ENCODE data around the gene CMPK1. TPM values are rescaled to one million over a fixed set of nuclear protein-coding genes. Genes with fewer than 3 reads are reported as not detected.
"Not testable (repeated sequence)": the region's sequence is repeated elsewhere in the genome, so short reads cannot be mapped to it uniquely, and the experiment has no call there.

The CMPK1 gene
- polyA plus RNA-seq, 1 donor from 2014 or later, result 117 TPM

- TF ChIP-seq SMC3 (conservative IDR thresholded peaks at IDR 0.05; ENCODE audit: poor library complexity) (no peak), CTCF (IDR thresholded peaks at IDR 0.05; ENCODE audit: poor library complexity, severe bottlenecking) (no peak), POLR2AphosphoS5 (IDR thresholded peaks at IDR 0.05) (no peak), EP300 (conservative IDR thresholded peaks at IDR 0.05; ENCODE audit: poor library complexity, severe bottlenecking) (no peak), TAF1 (IDR thresholded peaks at IDR 0.05; ENCODE audit: low read depth) (no peak), EZH2 (IDR thresholded peaks at IDR 0.05; ENCODE audit: borderline replicate concordance, insufficient read depth, low read length, poor library complexity, severe bottlenecking) (no peak), REST (IDR thresholded peaks at IDR 0.05; ENCODE audit: borderline replicate concordance) (no peak), RAD21 (conservative IDR thresholded peaks at IDR 0.05) (no peak), MXI1 (conservative IDR thresholded peaks at IDR 0.05; ENCODE audit: poor library complexity, severe bottlenecking) (no peak)
- no peak overlapping the region for H3K4me3 ChIP-seq (ENCODE audit: low read length)
- H3K79me2 ChIP-seq (replicated peaks; ENCODE audit: insufficient read depth, low read length), result peaks cover 3% of the 10 kb centered on the region
- H4K20me1 ChIP-seq (ENCODE audit: insufficient read depth), result no peaks in the 10 kb centered on the region
- H2AFZ ChIP-seq (ENCODE audit: low read depth, low read length), result no peak overlapping the region
- H3K9ac ChIP-seq (ENCODE audit: low read length), result no peak overlapping the region
- H3K9me2 ChIP-seq (ENCODE audit: insufficient read depth, low read length), result no peaks in the 10 kb centered on the region
- no peaks in the 10 kb centered on the region for H3K36me3 ChIP-seq (ENCODE audit: insufficient read depth, low read length)
- no peaks in the 10 kb centered on the region for H3K27me3 ChIP-seq (ENCODE audit: insufficient read depth, low read depth, low read length)
- H3K9me3 ChIP-seq (ENCODE audit: low read length), result no peaks in the 10 kb centered on the region
- H3K27ac ChIP-seq (ENCODE audit: low read length), result no peak overlapping the region
- no peak overlapping the region for H3K4me2 ChIP-seq (ENCODE audit: low read length)
- no peaks in the 10 kb centered on the region for H3F3A ChIP-seq (ENCODE audit: insufficient read depth, low read length, poor library complexity, severe bottlenecking)
These were observed 15.7 kb upstream of the CMPK1 start for GRCh38 chr1:47317841-47318240.

- H3K4me2 ChIP-seq (ENCODE audit: low read length); H3K27me3 ChIP-seq (ENCODE audit: insufficient read depth, low read depth, low read length); H2AFZ ChIP-seq (ENCODE audit: low read depth, low read length); H3F3A ChIP-seq (ENCODE audit: insufficient read depth, low read length, poor library complexity, severe bottlenecking); H4K20me1 ChIP-seq (ENCODE audit: insufficient read depth); H3K79me2 ChIP-seq (replicated peaks; ENCODE audit: insufficient read depth, low read length); H3K9ac ChIP-seq (ENCODE audit: low read length); H3K9me3 ChIP-seq (ENCODE audit: low read length); H3K9me2 ChIP-seq (ENCODE audit: insufficient read depth, low read length); H3K4me3 ChIP-seq (ENCODE audit: low read length); H3K27ac ChIP-seq (ENCODE audit: low read length); H3K36me3 ChIP-seq (ENCODE audit: insufficient read depth, low read length): not testable (repeated sequence)
These were observed 13.6 kb upstream of the CMPK1 start for GRCh38 chr1:47319968-47320367.

- Histone ChIP-seq H3K9me2 (ENCODE audit: insufficient read depth, low read length) (no peaks in the 10 kb centered on the region), H3F3A (ENCODE audit: insufficient read depth, low read length, poor library complexity, severe bottlenecking) (no peaks in the 10 kb centered on the region), H3K4me3 (ENCODE audit: low read length) (no peak overlapping the region), H3K36me3 (ENCODE audit: insufficient read depth, low read length) (no peaks in the 10 kb centered on the region), H3K27me3 (ENCODE audit: insufficient read depth, low read depth, low read length) (no peaks in the 10 kb centered on the region), H2AFZ (ENCODE audit: low read depth, low read length) (no peak overlapping the region), H4K20me1 (ENCODE audit: insufficient read depth) (no peaks in the 10 kb centered on the region), H3K79me2 (replicated peaks; ENCODE audit: insufficient read depth, low read length) (no peaks in the 10 kb centered on the region), H3K27ac (ENCODE audit: low read length) (no peak overlapping the region), H3K4me2 (ENCODE audit: low read length) (no peak overlapping the region), H3K9me3 (ENCODE audit: low read length) (no peaks in the 10 kb centered on the region), H3K9ac (ENCODE audit: low read length) (no peak overlapping the region)
- TF ChIP-seq EP300 (conservative IDR thresholded peaks at IDR 0.05; ENCODE audit: poor library complexity, severe bottlenecking), result no peak
- no peak for TF ChIP-seq CTCF (IDR thresholded peaks at IDR 0.05; ENCODE audit: poor library complexity, severe bottlenecking)
- no peak for TF ChIP-seq MXI1 (conservative IDR thresholded peaks at IDR 0.05; ENCODE audit: poor library complexity, severe bottlenecking)
- no peak for TF ChIP-seq REST (IDR thresholded peaks at IDR 0.05; ENCODE audit: borderline replicate concordance)
- TF ChIP-seq RAD21 (conservative IDR thresholded peaks at IDR 0.05), result no peak
- no peak for TF ChIP-seq EZH2 (IDR thresholded peaks at IDR 0.05; ENCODE audit: borderline replicate concordance, insufficient read depth, low read length, poor library complexity, severe bottlenecking)
- TF ChIP-seq SMC3 (conservative IDR thresholded peaks at IDR 0.05; ENCODE audit: poor library complexity), result no peak
- no peak for TF ChIP-seq POLR2AphosphoS5 (IDR thresholded peaks at IDR 0.05)
- no peak for TF ChIP-seq TAF1 (IDR thresholded peaks at IDR 0.05; ENCODE audit: low read depth)
These were observed 10.0 kb upstream of the CMPK1 start for GRCh38 chr1:47323599-47324031.
